OCI-LY3 (cell line): ENCODE data around the gene RTTN.

Experiments
- EZH2phosphoT487 ChIP-seq: fragments of 200-600 bp; shearing (Covaris generic); IDR thresholded peaks from 2 replicates; pipeline ENCODE4 v1.6.1; 2018; ENCODE audit warnings: antibody characterized with exemption, mixed run types, low read depth
- TF ChIP-seq, protein P1 (sequence below): fragments of 200-600, 300-600 bp; sonication (generic); IDR thresholded peaks from 2 replicates; pipeline ENCODE4 v1.5.1; 2014; ENCODE audit warnings: antibody characterized with exemption, low read length, low read depth

DNA sequence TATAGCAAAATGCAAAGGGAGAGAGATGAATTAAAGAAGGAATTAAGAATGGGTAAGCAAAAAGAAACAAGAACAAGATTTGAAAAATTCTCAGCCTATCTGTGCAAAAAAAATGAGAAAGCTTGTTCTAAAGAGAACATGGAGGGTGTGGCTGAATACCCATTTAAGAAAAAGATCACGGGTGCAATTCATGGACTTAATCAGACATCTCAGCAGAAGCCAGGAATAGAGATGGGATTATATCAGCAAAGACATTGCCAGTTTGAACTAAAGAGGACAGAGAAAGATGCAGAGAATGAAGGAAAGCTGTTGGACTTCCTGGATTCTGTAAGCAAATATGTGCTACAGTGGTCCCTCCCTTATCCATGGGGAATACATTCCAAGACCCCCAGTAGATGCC lies 115.6 kb downstream of the RTTN start:
- TF ChIP-seq, protein P1, sequence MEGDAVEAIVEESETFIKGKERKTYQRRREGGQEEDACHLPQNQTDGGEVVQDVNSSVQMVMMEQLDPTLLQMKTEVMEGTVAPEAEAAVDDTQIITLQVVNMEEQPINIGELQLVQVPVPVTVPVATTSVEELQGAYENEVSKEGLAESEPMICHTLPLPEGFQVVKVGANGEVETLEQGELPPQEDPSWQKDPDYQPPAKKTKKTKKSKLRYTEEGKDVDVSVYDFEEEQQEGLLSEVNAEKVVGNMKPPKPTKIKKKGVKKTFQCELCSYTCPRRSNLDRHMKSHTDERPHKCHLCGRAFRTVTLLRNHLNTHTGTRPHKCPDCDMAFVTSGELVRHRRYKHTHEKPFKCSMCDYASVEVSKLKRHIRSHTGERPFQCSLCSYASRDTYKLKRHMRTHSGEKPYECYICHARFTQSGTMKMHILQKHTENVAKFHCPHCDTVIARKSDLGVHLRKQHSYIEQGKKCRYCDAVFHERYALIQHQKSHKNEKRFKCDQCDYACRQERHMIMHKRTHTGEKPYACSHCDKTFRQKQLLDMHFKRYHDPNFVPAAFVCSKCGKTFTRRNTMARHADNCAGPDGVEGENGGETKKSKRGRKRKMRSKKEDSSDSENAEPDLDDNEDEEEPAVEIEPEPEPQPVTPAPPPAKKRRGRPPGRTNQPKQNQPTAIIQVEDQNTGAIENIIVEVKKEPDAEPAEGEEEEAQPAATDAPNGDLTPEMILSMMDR: no peak
- TF ChIP-seq EZH2phosphoT487: no peak
